Endothelial cell of hepatic sinusoid (primary cell): ENCODE results near the gene ZDHHC8.

Experiments
- in situ Hi-C: cut with HindIII; loops from 2 replicates; pipeline ENCODE4 v1.10.0; 2017; ENCODE audit warnings: low sequenced_read_pairs

ZDHHC8 gene

DNA sequence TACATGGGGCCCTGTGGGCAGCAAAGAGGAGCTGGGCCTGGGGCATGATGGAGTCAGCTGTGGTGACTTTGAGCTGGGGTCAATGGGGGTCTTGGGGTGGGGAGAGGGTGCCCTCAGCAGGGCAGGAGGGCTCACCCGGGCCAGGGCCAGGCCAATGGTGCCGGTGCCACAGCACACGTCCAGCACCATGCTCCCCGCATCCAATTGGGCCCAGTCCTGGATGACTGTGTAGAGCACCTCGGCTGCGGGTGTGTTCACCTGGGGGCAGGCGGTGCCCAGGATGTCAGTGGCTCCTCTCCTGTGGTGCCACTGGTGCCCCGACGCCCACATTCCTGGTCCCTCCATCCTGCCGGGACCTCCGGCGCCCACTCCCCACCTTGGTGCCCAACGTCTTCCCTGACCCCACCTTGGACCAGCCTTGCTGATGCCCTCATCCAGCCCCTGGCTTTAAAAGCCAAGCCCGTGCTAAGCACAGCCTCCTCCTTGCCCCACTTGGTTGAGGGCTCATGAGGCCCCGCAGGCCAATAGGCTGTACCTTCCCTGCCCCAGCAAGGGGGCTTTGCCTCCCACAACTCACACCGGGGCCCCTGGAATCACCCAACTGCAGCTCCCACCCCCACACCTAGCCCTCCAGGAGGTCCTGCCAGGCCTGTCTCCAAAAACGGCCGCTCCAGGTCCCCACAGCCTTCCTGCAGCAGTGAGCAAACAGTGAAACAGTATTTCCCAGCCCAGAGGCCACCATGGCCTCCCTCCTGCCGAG is 17.9 kb upstream of the ZDHHC8 start:
- in situ Hi-C loops: no loop called here

- in situ Hi-C loops: loop anchor here (5.0 kb wide), 1 partner anchor 162 kb away; no protein-coding TSS in a partner anchor
These were observed 16.8 kb upstream of the ZDHHC8 start for GRCh38 chr22:20114506-20115475.

- in situ Hi-C loops: loop anchor here (5.0 kb wide), 1 partner anchor 164 kb away; no protein-coding TSS in a partner anchor
These were observed 15.8 kb upstream of the ZDHHC8 start, which contains the start of gene RANBP1 for GRCh38 chr22:20115691-20116375. Gene RANBP1 (plus strand): TSS chr22:20116104. CDS start chr22:20116185, 81 bp downstream.

DNA sequence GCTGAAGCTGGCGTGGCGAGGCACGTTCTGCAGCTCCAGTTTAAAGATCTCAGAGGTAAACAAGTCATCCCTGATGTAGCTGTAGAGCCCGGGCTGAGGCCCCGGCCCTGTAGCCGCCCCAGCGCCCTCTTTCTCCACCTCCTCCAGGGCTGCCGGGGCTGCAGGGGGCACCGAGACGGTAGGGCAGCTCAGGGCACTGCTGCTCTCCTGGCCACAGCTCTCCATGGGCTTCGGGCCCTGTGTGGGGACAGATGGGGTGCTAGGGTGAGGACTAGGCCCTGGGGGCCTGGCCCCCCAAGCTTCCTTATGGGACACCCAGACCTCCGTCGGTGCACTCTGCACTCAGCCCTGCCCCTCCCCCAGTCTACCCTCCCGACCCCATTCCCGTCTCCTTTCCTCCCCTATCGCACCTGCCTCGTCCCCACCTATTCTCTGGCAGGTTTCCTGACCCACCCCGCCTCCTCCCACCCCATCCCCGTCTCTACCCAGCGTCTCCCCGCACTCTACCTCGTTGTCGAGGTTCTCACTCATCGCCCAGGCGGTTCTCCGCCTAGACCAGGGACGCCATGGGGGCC is 15.1 kb upstream of the ZDHHC8 start:
- in situ Hi-C loops: loop anchor here (5.0 kb wide), 1 partner anchor 164 kb away; no protein-coding TSS in a partner anchor

DNA sequence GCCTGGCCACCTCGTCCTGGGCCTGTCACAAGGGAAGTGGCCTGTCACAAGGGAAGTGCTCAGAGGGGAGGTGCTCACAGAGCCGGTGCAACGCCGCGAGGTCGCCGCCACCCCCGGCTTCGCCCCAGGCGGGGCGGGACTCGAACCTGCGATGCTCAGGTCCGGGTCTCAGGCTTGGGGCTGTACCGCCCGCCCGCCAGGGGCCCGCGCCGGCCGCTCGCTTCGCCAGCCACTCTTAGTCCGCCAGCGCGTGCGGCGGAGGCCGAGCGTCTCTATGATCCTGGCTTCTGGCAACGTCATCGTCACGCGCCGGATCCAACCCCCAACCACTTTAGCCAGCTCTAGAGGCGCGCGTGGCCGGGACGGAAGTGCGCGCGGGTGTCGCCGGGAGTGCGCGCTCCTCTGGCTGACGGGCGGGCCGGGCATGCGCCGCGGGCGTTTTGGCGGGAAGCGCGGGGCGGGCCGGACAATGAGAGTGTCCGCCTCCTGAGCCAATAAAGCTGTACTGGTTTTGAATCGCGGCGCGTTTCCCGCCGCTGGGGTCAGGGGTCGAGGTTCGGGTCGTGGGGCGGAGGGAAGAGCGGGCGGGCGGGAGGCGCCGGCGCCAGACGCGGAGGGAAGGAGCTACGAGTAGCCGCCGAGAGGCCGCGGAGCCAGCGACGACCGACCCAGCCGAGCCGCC is 14.5 kb upstream of the ZDHHC8 start, which contains the start of gene TRMT2A:
Gene TRMT2A (minus strand): TSS at position 276 of the 682 bp plus-strand sequence. CDS start 320 bp downstream, outside the sequence.
- in situ Hi-C loops: loop anchor here (5.0 kb wide), 1 partner anchor 165 kb away; no protein-coding TSS in a partner anchor

GRCh38 chr22:20117633-20118299 is 13.8 kb upstream of the ZDHHC8 start:
- in situ Hi-C loops: loop anchor here (5.0 kb wide), 1 partner anchor 165 kb away; no protein-coding TSS in a partner anchor

DNA sequence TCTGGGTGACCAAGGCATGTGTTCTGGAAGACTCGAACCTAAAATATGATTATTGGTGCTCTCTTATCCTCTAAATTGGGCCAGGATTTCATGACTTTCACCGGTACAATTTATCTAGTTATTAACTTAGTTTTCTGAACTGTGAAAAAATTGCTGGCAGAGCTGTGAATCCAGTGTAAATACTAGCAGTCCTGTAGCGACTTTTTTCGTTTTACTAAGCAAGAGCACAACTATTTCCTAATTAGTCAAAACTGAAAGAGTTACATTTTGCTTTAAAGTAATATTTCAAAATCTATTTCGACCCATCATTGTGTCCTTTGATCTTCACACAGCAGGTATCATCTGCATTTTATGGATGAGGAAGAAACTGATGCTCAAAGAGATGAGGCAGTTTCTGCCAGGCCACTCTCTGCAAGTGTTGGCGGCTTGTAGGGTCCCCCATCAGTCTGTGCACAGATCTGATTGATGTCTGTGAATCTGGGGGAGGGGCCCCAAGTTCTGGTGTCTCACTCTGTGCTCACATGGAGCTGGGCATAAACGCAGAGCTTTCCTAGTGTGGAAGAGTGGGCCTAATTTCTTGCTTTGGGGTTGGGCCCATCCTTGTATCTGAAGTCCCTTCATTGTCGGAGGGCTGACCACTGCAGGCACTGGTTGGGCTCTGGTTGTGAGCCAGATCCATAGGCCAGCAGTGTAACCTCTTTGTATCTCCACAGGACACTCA is 13.1 kb upstream of the ZDHHC8 start:
- in situ Hi-C loops: loop anchor here (5.0 kb wide), 1 partner anchor 166 kb away; no protein-coding TSS in a partner anchor

GRCh38 chr22:20121856-20122415 is 9.7 kb upstream of the ZDHHC8 start:
- in situ Hi-C loops: no loop called here

GRCh38 chr22:20123366-20124082 is 8.1 kb upstream of the ZDHHC8 start:
- in situ Hi-C loops: no loop called here

GRCh38 chr22:20124083-20124787 is 7.4 kb upstream of the ZDHHC8 start:
- in situ Hi-C loops: no loop called here

GRCh38 chr22:20125201-20126174 is 6.1 kb upstream of the ZDHHC8 start:
- in situ Hi-C loops: no loop called here

DNA sequence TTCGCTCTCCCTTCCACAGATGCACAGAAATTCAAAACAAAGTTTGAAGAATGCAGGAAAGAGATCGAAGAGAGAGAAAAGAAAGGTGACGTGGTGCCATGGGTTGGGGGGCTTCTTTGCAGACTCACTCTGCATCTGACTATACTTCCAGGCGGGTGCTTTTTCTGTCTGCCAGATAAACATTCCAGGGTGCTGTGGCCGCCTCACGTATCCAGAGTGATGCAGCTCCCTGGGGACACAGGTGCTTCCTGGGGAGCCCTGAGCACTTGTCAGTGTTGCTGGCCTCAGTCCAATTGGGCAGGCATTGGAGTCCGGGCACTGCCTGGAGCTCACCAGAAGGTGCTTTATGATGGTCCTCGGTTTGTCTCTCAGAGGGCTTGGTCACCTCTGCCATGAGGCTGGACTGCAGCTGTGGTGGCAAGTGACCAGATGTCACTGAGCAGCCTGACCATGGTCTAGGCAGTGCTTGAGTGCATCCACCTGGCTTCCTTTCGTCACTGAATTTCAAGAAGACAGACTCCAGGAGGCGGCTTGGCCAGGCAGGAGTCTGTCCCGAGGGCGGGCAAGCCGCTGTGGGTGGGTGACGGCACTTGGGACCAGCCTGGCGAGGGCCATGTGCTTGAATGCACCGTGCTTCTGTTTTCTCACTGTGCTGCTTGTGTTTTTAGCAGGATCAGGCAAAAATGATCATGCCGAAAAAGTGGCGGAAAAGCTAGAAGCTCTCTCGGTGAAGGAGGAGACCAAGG is 5.1 kb upstream of the ZDHHC8 start:
- in situ Hi-C loops: no loop called here

- in situ Hi-C loops: no loop called here
These were observed 4.2 kb upstream of the ZDHHC8 start for GRCh38 chr22:20127318-20127868.

- in situ Hi-C loops: no loop called here
These were observed 3.6 kb upstream of the ZDHHC8 start for GRCh38 chr22:20127869-20128618.
